DOHH2 (cell line): ENCODE measurements around the gene GALNT9.

Experiments used
- CTCF ChIP-seq: fragments of 200-600 bp; sonication (generic); IDR thresholded peaks from one replicate; pipeline ENCODE4 v1.5.1; 2014; ENCODE audit warnings: antibody characterized with exemption, mild to moderate bottlenecking, low read depth, low read length; ENCODE audit not compliant: poor library complexity, severe bottlenecking
- EZH2phosphoT487 ChIP-seq: fragments of 200-600 bp; sonication (generic); IDR thresholded peaks from 2 replicates; pipeline ENCODE4 v1.6.1; 2017; ENCODE audit warnings: borderline replicate concordance, mild to moderate bottlenecking, antibody characterized with exemption, low read length, moderate library complexity, mixed read lengths

GRCh38 chr12:132327336-132328171 is 1.8 kb downstream of the GALNT9 start:
- TF ChIP-seq CTCF (no peak), EZH2phosphoT487 (no peak)
